Right lobe of liver (tissue), 4 donors: Measurements from ENCODE around the gene RFX8.

ENCODE experiments used
- POLR2A ChIP-seq: fragments of 450-650 bp; IDR thresholded peaks from one replicate; pipeline ENCODE4 v1.6.1; 2017; ENCODE audit warnings: antibody characterized with exemption, mild to moderate bottlenecking
- TF ChIP-seq, protein P1 (sequence below), 4 donors: fragments of 200-600 bp in 3 of 4; fragments of 450-650 bp in 1 of 4; IDR thresholded peaks; one replicate each; pipeline versions ENCODE4 v1.5.1 to v1.8.0; 2016 to 2022; ENCODE audit warnings: antibody characterized with exemption in 4 of 4, mild to moderate bottlenecking in 2 of 4
- donor health status: DM: no; HTN: no; CAD: no.
- donor health status: DM: no; HTN: no; CAD: no.
- donor health status: DM: no; HTN: yes; CAD: no.

GRCh38 chr2:101410746-101411145 is 64.2 kb downstream of the RFX8 start:
- TF ChIP-seq, protein P1, sequence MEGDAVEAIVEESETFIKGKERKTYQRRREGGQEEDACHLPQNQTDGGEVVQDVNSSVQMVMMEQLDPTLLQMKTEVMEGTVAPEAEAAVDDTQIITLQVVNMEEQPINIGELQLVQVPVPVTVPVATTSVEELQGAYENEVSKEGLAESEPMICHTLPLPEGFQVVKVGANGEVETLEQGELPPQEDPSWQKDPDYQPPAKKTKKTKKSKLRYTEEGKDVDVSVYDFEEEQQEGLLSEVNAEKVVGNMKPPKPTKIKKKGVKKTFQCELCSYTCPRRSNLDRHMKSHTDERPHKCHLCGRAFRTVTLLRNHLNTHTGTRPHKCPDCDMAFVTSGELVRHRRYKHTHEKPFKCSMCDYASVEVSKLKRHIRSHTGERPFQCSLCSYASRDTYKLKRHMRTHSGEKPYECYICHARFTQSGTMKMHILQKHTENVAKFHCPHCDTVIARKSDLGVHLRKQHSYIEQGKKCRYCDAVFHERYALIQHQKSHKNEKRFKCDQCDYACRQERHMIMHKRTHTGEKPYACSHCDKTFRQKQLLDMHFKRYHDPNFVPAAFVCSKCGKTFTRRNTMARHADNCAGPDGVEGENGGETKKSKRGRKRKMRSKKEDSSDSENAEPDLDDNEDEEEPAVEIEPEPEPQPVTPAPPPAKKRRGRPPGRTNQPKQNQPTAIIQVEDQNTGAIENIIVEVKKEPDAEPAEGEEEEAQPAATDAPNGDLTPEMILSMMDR (IDR thresholded peaks at IDR 0.05), result no peak
- TF ChIP-seq POLR2A, result no peak
